ENCODE data around the gene MARVELD3.
A peak's percentile ranks its signal among the peaks of the same experiment; 100 is the strongest.

MARVELD3 gene

DNA sequence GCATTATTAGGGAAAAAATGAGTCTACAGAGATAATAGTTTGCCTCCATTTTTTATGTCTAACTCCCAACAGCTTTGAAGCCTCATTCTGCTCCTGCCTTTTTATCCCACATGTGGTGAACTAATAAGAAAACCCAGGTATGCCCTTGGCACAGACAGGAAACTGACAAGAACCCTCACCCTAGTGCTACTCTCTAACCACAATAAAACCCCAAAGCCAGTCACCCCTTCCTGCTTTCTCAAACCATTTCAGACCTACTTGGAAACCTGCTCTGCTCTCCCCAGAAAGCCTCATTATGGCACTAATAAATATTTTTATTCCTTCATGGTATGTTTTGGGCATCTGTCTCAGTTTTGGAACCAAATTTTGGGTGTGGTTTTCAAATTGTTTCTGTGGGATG lies 3.9 kb upstream of the MARVELD3 start:
- DNase-seq (ENCODE audit: low spot score): peak; percentile 17

DNA sequence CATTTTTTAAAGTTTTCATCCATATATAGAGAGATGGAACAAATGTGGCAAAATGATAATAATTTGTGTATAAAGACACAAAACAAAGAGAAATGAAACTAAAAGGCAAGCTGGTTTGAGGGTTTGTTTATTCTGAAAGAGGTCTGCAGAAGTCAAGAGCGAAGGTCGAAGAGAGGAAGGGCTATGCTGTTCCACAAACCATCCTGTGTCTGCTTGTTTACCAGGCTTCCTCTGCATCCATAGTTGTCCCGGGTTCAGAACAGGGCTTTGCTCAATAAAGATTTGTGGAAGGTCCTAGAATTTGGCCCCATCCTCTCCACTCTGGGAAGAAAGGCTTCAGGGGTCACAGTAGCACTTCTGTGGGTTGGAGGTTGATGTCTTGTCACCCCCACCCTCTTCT lies 2.4 kb upstream of the MARVELD3 start:
- DNase-seq (ENCODE audit: low spot score): no peak

DNA sequence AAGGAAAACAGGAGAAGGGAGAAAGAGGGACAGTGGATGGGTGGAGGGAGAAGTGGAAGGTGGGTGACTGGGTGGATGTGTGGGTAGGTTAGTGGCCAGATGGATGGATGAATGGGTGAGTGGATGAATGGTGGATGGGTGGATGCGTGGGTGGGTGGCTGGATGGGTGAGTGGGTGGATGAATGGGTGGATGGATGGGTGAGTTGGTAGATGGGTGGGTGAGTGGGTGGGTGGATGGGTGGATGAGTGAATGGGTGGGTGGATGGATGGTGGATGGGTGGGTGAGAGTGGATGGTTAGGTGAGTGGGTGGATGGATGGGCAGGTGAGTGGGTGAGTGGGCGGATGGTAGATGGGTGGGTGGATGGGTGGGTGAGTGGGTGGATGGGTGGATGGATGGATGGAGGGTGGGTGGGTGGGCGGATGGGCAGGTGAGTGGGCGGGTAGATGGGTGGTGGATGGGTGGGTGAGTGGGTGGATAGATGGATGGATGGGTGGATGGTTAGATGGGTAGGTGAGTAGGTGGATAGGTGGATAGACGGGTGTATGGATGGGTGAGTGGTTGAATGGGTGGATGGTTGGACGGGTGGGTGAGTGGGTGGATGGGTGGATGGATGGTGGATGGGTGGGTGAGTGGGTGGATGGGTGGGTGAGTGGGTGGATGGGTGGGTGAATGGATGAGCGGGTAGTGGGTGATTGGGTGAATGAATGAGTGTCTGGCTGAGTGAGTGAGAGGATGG lies 702 bp upstream of the MARVELD3 start:
- DNase-seq (ENCODE audit: low spot score): no peak

DNA sequence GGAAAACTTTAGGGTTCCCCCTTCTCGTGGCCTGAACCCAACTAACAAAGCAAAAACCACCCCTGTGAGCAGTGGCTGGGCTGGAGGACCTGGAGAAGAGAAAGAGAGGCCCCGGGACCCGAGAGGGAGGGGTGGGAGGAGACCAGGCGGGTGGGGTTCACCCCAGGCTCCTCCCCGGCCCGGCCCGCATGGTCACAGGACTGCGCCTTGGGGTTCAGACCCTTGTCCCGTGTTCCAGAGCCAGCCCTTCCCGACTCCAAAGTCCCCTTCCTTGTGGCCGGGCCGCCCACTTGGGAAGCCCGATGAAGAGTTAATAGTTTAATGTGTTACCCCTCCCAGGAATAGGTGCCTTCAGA lies 852 bp downstream of the MARVELD3 start:
- no peak for DNase-seq (ENCODE audit: low spot score)

DNA sequence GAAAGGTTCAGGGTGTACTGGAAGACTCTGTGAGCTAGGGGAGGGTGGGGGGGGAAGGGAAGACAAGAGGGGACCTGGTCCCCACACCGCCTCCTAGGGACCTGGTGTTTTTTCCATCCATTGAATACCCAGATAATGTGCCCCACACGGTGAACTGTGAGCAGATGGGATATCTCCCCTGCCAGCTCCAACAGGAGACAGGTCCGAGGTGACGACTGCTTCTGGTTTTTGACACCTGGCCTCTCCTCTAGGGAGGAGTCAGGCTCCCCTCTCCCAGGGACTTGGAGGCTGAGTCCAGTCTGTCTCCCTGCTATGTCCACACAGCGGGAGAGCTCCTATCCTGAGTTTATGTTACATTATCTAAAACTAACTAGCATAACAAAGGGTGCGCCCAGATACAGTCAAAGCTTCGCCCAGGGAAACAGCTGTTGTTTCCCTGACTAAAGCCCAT lies 1.8 kb downstream of the MARVELD3 start:
- DNase-seq (ENCODE audit: low spot score): no peak

DNA sequence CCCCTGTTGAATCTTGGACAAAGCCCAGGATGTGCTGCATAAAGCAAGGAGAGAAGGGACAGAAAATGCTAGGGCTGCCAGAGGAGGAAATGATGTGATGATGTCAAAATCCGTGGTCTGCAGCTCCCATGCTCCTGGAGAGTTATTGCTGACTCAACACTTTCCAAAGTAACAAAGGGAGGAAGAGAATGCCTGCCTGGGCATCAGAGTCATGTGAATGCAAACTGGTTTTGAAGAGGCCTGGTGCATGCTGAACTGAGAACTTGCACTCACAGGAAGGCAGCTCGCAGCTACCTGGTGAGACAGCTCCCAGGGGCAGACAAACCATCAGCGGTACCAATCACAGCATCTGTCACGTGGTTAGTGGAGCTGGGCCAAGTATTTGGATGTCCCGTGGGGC lies 2.8 kb downstream of the MARVELD3 start:
- DNase-seq (ENCODE audit: low spot score): no peak

DNA sequence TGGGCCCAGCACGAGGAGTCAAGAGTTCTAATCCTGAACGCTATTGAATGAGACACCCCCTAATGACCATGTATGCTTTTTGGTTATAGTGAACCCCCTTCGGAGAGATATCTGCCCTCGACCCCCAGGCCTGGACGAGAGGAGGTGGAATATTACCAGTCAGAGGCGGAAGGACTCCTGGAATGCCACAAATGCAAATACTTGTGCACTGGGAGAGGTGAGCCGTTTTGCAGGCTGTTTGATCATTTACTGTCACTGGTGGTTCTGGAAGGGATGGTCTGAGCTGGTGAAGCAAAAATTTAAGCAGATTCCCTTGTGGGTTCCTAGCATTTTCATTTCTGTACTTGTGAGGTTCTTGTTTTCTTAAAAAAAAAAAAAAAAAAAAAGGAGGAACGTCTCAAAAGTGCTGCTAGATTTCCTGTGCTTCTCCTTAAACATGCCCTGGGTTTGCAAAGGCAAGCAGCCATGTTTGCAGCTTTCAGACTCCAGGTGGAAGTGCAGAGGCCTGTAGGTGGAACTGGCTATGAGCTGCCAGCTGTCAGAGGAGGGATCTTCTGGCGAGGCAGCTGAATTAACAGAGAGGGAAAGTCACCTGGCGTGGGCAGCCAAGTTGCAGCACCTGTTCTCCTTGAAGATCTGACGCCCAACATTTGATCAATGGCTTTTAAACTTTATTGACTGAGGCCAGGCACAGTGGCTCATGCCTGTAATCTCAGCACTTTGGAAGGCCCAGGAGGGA lies 3.5 kb downstream of the MARVELD3 start:
- DNase-seq (ENCODE audit: low spot score): no peak

DNA sequence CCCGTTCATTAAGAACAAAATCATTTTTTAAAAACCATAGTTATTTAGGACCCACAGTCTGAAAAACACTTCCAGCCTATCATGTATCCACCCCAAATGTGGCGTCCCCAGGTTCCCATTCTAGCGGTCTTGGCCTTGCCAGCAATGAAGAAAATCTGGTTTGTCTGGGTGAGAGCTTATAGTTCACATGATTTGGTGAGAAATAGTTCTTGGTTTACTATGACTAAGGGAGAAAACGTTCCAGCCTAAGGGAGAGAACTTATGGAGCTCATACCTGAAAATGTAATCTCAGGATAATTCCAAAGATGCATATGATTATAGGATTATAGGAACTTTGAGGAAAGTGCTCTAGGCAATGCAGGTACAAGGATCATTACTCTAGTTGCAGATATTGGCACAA lies 4.8 kb downstream of the MARVELD3 start:
- no peak for DNase-seq (ENCODE audit: low spot score)

DNA sequence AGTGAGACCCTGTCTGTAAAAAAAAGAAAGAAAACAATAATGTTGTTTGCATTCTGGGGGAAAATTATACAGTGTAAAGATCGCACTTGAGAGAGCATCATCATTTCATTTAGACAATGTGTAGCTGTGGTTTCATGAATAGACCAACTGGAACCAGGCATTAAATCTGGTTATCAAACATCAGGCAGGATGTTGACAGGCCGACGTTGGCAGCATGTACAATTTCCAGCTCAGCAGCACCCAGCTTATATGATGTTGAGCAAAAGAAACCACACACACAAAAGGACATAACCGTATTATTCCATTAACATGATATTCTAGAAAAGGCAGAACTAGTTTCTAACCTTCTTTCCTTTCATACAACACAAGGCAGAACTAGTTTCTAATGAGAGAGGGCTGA lies 5.8 kb downstream of the MARVELD3 start:
- DNase-seq (ENCODE audit: low spot score): no peak

DNA sequence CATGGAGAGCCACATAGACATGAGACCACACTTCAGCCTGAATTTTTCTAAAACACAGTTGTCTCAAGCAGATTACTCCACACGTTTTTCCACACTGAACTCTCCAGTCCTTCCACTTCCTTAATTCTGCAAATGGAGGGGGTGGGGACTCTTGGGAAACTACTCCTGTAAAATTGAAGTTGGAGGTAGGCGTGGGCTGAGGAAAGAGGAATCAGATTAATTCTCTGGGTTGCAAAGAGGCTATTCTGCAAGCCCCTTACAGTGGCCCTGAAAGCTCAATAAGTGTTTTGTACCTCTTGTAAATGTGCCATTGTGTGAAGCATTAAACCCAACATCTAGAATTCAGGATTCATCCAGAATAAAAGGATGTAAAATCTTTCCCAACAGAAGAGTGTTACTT lies 9.6 kb downstream of the MARVELD3 start:
- no peak for DNase-seq (ENCODE audit: low spot score)

DNA sequence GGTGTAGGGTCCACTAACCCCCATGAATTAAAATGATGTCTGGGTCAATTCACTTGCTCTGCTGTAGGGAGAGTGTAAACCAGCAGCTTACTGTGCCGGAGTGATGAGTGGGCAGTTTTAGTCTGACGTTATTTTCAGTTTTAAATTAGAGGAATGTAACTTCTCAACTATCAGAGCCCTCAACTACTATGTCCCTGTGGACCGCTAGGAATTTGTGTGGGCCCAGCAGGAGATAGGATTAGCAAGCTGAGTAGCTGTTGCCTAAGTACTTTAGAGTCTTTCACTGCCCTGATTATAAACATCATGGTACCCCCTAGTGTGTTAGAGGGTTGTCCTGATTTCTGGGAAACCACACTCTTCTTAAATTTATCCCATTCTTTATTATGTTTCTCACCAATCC lies 11.4 kb downstream of the MARVELD3 start:
- no peak for DNase-seq (ENCODE audit: low spot score)

DNA sequence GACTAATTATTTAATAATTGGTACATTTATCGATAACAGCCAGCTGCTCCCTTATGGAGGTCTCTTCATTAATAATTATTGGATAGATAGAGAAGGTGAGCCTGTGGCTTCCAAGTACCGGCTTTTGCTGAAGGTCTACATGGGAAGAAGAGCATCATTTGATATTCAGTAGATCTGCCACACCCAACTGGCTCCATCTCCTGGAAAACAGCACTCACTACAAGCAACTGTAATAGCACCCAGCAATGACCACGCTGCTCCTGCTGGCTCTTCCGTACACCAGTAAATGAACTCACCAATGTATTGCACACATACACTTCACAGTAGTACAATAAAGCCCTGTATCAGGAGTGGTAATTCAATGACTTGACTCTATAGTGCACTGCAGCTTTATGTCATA lies 19.5 kb downstream of the MARVELD3 start:
- no peak for DNase-seq (ENCODE audit: low spot score)

DNA sequence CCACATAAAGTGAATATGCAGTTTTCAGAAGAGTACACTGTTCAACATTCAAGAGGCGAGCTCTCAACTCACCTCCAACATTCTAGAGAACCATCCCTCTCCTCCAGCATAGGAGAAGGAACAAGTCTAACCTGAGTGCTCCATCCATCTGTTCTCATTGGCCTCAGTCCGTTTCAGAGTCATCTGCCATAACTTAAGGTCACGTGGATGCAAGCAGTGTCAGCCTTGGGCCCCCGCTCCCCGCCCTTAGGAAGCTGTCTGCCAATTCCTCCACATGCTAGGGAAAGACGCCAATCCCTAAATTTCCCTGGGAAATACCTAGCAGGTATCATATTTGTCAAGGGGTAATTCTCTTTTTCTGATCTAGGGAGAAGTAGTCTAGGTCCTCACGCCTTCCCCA lies 21.4 kb downstream of the MARVELD3 start:
- no peak for DNase-seq (ENCODE audit: low spot score)

DNA sequence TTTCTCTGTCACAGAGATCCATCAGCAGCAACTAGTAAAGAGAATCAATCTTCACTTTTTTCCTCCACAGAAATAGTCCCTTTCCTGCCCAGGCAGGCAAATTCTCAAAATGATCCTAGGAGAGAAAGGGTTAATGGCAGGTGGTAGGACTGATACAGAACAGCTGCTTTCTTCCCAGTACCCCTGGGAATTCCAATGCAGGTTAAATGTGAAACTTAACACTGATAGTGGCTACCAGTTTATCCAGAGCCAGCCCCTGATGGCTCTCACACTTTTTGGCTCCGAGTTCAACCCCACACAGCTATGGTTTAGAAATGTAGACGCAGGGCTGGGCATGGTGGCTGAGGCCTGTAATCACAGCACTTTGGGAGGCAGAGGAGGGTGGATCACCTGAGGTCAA lies 22.2 kb downstream of the MARVELD3 start:
- DNase-seq (ENCODE audit: low spot score): no peak

DNA sequence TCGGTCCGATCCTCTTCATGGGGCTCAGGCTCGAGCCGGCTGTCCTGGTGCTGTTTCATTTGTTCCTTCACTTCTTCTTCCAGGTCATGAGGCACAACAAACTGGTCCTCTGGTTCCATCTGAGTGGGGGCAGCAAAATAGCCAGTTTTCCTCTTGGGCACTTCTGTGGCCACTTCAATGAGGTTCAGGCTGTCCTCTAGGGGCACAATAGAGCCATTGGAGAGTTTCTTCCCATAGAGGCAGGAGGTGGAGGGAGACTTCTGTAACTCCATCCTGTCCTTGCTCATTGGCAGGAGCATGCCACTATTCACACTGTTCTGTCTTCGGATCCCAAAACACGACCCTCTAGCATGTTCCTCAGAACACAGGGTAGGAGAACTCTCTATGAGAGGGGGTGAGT lies 22.9 kb downstream of the MARVELD3 start:
- DNase-seq (ENCODE audit: low spot score): no peak

DNA sequence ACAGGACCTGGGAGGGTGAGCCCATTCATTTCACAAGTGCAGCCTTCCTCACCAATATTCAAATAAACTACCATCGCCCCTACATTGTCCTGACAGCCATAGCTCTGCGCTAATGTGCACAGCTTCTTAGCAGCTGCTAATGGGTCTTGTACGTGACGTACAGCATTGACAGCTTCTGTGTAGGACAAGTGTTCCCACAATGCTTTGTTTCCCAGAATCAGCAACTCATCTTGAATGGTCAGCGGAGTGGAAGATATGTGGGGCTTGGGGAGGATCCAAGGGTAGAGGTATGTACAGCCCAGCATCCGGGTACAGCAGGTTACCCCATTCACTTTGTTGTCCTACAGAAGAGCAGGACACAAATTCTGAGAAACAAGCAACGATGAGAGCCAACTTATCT lies 23.7 kb downstream of the MARVELD3 start:
- no peak for DNase-seq (ENCODE audit: low spot score)

DNA sequence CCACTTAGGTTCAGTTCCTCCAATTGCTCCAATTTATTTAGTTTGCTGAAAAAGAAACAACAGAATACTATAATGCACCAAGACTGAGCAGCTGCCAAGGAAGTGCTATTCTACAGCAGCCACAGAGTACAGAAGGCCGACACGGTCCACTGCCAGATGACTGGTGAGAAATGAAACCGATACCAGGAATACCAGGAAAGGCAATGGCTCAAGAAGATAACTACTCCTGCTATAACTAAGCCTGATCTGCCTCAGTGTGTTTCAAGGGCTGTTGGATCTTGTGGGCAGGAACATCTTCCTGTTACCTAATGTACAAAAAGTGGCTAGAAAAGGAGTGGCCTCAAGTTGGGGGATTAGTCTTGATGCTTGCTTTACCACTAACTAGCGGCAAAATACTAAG lies 32.8 kb downstream of the MARVELD3 start:
- no peak for DNase-seq (ENCODE audit: low spot score)

DNA sequence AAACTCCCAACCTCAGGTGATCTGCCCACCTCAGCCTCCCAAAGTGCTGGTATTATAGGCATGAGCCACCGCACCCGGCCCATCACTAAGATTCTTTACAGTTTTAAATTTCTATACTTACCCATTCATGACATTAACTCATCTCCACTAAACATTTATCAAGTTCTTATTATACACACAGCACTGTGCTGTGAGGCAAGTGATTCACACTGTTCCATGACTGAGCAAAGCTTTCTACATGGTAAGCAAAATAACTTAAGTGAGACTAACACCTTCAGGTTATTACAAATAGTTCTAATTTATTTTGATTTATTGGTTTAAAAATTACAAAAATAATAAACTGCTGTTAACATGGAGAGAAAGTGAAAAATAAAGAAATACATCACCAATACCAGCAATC lies 33.5 kb downstream of the MARVELD3 start:
- no peak for DNase-seq (ENCODE audit: low spot score)

DNA sequence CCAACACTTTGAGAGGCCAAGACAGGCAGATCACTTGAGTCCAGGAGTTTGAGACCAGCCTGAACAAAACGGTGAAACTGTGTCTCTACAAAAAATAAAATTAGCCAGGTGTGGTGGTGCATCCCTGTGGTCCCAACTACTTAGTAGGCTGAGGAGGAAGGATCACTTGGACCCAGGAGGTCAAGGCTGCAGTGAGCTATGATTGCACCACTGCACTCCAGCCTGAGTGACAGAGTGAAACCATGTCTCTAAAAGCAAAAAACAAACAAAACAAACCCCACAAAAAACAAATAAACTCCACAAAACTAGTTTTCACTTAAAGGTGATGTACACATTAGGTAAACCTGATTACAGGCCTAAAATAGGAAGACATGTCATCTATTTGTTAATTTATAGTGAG lies 40.3 kb downstream of the MARVELD3 start:
- DNase-seq (ENCODE audit: low spot score): no peak

DNA sequence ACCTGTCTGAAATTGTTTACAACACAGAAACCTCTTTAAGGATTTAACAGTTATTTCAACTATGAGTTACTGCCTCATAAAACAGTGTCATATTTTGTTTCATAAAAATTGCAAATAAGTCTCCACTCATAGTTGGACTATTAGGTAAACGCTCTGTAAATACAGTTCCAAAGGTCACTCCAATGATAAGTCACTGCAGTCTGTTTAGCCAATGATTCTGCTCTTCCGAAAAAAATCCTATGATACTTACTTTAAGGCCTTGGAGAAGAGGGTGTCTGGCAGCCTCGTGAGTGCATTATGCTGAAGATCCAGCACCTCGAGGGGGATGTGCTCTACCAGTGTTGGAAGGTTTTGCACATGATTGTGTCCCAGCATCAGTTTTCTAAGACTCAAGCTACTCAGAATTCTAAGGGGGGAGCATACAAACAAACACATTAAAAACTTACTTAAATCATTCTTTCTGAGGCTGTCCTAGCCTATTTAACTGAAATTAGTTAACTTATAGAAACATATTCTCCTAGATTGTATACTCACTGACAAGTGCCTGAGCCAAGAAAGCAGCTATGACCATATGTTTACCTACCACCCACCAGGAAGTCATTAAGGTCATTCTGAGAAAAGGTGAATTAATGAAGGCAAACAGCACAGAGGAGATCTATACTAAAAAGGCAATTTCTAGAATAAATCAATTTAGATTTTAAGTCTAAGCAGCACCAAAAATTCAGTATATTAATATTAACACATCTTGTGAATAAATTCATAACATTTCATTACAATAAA lies 41.1 kb downstream of the MARVELD3 start:
- DNase-seq (ENCODE audit: low spot score): no peak

DNA sequence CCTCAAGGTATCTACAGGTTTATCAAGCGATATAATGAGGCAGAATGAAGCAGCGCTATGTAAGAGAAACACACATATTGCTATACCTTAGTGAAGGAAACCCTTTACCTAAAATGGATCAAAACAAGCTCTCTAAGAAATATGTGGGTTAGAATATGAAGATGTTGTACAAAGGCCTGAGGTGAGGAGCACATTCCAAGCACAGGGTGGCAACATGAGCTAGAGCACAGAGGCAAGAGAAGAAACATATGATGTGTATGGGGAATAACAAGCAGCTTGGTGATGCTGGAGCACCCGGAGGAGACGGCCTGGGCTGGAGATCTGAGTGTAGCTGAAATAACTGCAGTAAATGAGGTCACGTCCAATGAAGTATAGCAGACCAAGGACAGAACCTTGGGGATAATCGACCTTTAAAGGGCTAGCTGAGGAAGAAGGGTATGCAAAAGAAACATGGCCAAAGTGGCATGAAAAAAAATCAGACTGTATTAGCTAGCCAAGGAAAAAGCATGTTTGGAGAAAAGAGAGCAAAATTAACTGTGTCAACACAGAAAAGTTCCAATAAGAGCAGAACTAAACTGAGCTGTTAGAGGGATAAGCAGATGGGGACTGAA lies 44.0 kb downstream of the MARVELD3 start:
- no peak for DNase-seq (ENCODE audit: low spot score)

DNA sequence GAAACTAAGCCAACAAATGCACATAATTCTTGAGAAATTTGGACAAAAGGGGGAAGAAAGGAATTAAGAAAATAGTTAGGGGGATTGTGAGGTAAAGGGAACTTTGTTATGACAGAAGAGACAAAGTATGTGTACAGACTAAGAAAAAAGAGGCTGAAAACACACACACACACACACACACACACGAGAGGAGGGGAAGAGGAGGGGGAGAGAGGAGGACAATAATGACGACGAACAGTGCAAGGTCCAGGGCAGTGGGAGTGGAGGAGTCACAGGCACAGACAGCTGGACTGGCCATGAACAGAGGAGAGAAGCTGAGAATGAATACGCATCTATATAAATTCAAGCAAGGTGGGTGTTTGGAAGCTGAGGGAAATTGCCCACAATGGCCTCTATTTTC lies 44.6 kb downstream of the MARVELD3 start:
- no peak for DNase-seq (ENCODE audit: low spot score)

DNA sequence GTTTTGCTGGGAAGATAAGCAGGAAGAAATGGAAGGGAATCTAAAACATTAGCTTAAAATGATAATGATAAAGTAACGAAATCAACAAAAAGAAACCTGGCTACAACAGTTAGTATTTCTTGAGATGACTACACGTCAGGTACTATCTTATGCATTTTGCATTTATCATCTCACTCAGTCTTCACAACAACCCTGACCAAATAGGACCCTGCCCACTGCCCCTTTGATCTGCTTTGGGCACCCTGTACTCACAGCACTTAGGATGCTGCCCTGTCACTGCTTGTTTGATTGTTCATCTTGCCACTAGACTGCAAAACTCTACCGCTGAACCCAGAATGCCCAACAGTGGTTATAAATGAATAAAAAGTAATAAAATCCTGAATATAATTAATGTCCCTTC lies 45.2 kb downstream of the MARVELD3 start:
- DNase-seq (ENCODE audit: low spot score): no peak
